Measurements from ENCODE around the gene RAET1G.

DNA sequence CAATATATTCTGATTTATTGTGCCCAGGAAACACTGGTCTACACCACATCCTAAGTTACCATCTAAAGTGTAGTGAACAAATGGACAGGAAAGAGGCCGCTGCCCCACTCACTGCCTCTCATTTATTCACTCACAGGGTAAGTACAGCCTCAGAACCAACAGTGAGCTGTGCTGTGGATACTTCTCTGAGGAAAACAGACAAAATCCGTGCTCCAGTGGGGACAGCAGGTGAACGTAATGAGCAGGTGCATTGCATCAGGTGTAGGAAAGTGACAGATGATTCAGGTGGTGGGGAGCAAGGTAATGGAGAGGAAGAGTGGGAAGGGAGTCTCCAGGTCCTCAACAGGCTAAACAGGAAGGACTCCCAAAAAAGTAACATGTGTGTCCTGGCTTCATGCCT lies 10.5 kb upstream of the RAET1G start:
- TF ChIP-seq, protein P1, sequence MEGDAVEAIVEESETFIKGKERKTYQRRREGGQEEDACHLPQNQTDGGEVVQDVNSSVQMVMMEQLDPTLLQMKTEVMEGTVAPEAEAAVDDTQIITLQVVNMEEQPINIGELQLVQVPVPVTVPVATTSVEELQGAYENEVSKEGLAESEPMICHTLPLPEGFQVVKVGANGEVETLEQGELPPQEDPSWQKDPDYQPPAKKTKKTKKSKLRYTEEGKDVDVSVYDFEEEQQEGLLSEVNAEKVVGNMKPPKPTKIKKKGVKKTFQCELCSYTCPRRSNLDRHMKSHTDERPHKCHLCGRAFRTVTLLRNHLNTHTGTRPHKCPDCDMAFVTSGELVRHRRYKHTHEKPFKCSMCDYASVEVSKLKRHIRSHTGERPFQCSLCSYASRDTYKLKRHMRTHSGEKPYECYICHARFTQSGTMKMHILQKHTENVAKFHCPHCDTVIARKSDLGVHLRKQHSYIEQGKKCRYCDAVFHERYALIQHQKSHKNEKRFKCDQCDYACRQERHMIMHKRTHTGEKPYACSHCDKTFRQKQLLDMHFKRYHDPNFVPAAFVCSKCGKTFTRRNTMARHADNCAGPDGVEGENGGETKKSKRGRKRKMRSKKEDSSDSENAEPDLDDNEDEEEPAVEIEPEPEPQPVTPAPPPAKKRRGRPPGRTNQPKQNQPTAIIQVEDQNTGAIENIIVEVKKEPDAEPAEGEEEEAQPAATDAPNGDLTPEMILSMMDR (IDR thresholded peaks at IDR 0.05), result no peak
- TF ChIP-seq POLR2AphosphoS5 (IDR thresholded peaks at IDR 0.05), result no peak
